OCI-LY3 (cell line): ENCODE results near the gene CHID1.

Source experiments
- CTCF ChIP-seq: fragments of 200-600, 300-600 bp; sonication (generic); IDR thresholded peaks from 2 replicates; pipeline ENCODE4 v1.5.1; 2014; ENCODE audit warnings: antibody characterized with exemption, low read length, low read depth
- EZH2phosphoT487 ChIP-seq: fragments of 200-600 bp; shearing (Covaris generic); IDR thresholded peaks from 2 replicates; pipeline ENCODE4 v1.6.1; 2018; ENCODE audit warnings: antibody characterized with exemption, mixed run types, low read depth

- TF ChIP-seq CTCF (no peak), EZH2phosphoT487 (no peak)
Observed at GRCh38 chr11:826227-826621, 84.4 kb downstream of the CHID1 start.
